Coronary artery (tissue), 2 donors: ENCODE data around the gene TTC38.
"Not testable (repeated sequence)": the region's sequence is repeated elsewhere in the genome, so short reads cannot be mapped to it uniquely, and the experiment has no call there.

Experiments
- DNase-seq: peaks from one replicate; pipeline ENCODE4 v3.0.0-alpha.2; 2017; ENCODE audit warnings: low spot score
- H3K27ac ChIP-seq, 2 donors: fragments of 200-600 bp; sonication (generic); one replicate each; pipeline ENCODE4 v1.5.1; 2016 to 2019
- H3K4me3 ChIP-seq: fragments of 200-600 bp; sonication (generic); 2 replicates; pipeline ENCODE4 v1.5.1; 2016; ENCODE audit warnings: mild to moderate bottlenecking, moderate library complexity
- TF ChIP-seq, protein P1 (sequence below): fragments of 200-600 bp; sonication (generic); IDR thresholded peaks from one replicate; pipeline ENCODE4 v1.5.1; 2019; ENCODE audit warnings: antibody characterized with exemption

Gene TTC38

GRCh38 chr22:46256358-46256958, 11.3 kb upstream of the TTC38 start:
- Histone ChIP-seq H3K4me3 (no peak overlapping the region), H3K27ac (no peak overlapping the region)
- no peak for DNase-seq
- TF ChIP-seq, protein P1, sequence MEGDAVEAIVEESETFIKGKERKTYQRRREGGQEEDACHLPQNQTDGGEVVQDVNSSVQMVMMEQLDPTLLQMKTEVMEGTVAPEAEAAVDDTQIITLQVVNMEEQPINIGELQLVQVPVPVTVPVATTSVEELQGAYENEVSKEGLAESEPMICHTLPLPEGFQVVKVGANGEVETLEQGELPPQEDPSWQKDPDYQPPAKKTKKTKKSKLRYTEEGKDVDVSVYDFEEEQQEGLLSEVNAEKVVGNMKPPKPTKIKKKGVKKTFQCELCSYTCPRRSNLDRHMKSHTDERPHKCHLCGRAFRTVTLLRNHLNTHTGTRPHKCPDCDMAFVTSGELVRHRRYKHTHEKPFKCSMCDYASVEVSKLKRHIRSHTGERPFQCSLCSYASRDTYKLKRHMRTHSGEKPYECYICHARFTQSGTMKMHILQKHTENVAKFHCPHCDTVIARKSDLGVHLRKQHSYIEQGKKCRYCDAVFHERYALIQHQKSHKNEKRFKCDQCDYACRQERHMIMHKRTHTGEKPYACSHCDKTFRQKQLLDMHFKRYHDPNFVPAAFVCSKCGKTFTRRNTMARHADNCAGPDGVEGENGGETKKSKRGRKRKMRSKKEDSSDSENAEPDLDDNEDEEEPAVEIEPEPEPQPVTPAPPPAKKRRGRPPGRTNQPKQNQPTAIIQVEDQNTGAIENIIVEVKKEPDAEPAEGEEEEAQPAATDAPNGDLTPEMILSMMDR, result no peak

DNA sequence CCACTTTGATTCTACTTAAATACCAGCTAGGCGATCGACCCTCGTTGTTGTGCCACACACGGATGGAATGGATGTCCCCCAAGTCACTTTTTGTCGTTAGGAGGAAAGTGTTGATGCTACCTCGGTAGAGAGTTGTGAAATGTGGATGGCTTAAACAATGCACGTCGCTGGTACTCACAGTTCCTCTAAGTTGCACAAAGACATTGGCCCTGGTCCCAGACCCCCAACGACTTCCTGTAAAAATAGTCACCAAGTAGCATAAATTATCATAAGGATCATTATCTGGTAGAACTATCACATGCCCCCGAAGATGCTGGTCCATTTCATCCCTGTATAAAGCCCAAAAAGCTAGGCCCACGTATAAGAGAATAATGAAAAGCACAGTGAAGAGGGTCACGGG, 8.4 kb upstream of the TTC38 start:
- DNase-seq, result no peak
- H3K27ac ChIP-seq, result no peak overlapping the region
- TF ChIP-seq, protein P1, result no peak
- no peak overlapping the region for H3K4me3 ChIP-seq

GRCh38 chr22:46260038-46260437, 7.8 kb upstream of the TTC38 start:
- TF ChIP-seq, protein P1, result no peak
- Histone ChIP-seq H3K4me3 (no peak overlapping the region), H3K27ac (no peak overlapping the region)
- DNase-seq, result no peak

- no peak overlapping the region for H3K27ac ChIP-seq
- TF ChIP-seq, protein P1, result no peak
- peak overlapping the region; percentile 70 for H3K4me3 ChIP-seq
- DNase-seq, result no peak
Measured at GRCh38 chr22:46262449-46263215, 5.2 kb upstream of the TTC38 start.

GRCh38 chr22:46263216-46263590, 4.6 kb upstream of the TTC38 start, which contains the start of gene PKDREJ:
TSS of gene PKDREJ (minus strand) at chr22:46263343. CDS start at chr22:46263322, 21 bp downstream.
- Histone ChIP-seq H3K4me3 (peak within 1 kb of the TSS; percentile 70), H3K27ac (no peak within 1 kb of the TSS)
- TF ChIP-seq, protein P1, result no peak
- DNase-seq, result no peak

DNA sequence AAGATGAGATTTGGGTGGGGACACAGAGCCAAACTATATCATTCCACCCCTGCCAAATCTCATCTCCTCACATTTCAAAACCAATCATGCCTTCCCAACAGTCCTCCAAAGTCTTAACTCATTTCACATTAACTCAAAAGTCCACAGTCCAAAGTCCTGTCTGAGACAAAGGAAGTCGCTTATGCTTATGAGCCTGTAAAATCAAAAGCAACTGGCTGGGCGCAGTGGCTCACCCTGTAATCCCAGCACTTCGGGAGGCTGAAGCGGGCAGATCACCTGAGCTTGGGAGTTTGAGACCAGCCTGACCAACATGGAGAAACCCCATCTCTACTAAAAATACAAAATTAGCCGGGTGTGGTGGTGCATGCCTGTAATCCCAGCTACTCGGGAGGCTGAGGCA, 3.3 kb upstream of the TTC38 start:
- not testable (repeated sequence) for H3K4me3 ChIP-seq, H3K27ac ChIP-seq

DNA sequence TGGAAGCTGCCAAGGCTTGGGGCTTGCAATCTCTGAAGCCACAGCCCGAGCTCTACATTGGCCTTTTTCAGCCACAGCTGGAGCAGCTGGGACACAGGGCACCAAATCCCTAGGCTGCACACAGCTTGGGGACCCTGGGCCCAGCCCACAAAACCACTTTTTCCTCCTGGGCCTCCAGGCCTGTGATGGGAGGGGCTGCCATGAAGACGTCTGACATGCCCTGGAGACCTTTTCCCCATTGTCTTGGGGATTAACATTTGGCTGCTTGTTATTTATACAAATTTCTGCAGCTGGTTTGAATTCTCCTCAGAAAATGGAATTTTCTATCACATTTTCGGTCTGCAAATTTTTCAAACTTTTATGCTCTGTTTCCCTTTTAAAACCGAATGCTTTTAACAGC, 2.2 kb upstream of the TTC38 start:
- not testable (repeated sequence) for H3K4me3 ChIP-seq, H3K27ac ChIP-seq, DNase-seq

More for the DNA sequence above, 3.3 kb upstream of the TTC38 start:
- DNase-seq, result not testable (repeated sequence)

GRCh38 chr22:46269564-46269963, 1.8 kb downstream of the TTC38 start:
- Histone ChIP-seq H3K4me3 (peak overlapping the region; percentile 77), H3K27ac (peak overlapping the region in 1 of 2 donors; percentile 15)
- TF ChIP-seq, protein P1, result no peak
- no peak for DNase-seq
